Neural progenitor cell (in vitro differentiated cells): Measurements from ENCODE around the gene MAP2K7. TPM values are rescaled to one million over a fixed set of nuclear protein-coding genes. Genes with fewer than 3 reads are reported as not detected.

Source experiments
- DNase-seq: peaks from one replicate; pipeline ENCODE4 v3.0.0-alpha.2; 2016; ENCODE audit warnings: low spot score
- H2AFZ ChIP-seq: fragments of 200-600 bp; sonication (generic); replicated peaks from 2 replicates; pipeline ENCODE4 v1.6.1; 2016; ENCODE audit warnings: antibody characterized with exemption
- H3F3A ChIP-seq: fragments of 200-600 bp; sonication (generic); 2 replicates; pipeline ENCODE4 v1.6.1; 2016; ENCODE audit warnings: antibody characterized with exemption, low read depth
- H3K27ac ChIP-seq: fragments of 200-600 bp; sonication (generic); 2 replicates; pipeline ENCODE4 v1.5.1; 2016; ENCODE audit warnings: mild to moderate bottlenecking
- H3K27me3 ChIP-seq: fragments of 200-600 bp; sonication (generic); 2 replicates; pipeline ENCODE4 v1.6.1; 2016; ENCODE audit warnings: mild to moderate bottlenecking, moderate library complexity
- H3K36me3 ChIP-seq: fragments of 200-600 bp; sonication (generic); 2 replicates; pipeline ENCODE4 v1.5.1; 2016
- H3K4me1 ChIP-seq: fragments of 200-600 bp; sonication (generic); 2 replicates; pipeline ENCODE4 v1.6.1; 2016; ENCODE audit warnings: mixed run types
- H3K4me2 ChIP-seq: fragments of 200-600 bp; sonication (generic); 2 replicates; pipeline ENCODE4 v1.6.1; 2016
- H3K4me3 ChIP-seq: fragments of 200-600 bp; sonication (generic); 2 replicates; pipeline ENCODE4 v1.5.1; 2016
- H3K79me2 ChIP-seq: fragments of 200-600 bp; sonication (generic); 2 replicates; pipeline ENCODE4 v1.6.1; 2016; ENCODE audit warnings: low read depth
- H3K9ac ChIP-seq: fragments of 200-600 bp; sonication (generic); 2 replicates; pipeline ENCODE4 v1.6.1; 2016
- H3K9me3 ChIP-seq: fragments of 200-600 bp; sonication (generic); 2 replicates; pipeline ENCODE4 v1.5.1; 2016; ENCODE audit warnings: low read depth
- H4K20me1 ChIP-seq: fragments of 200-600 bp; sonication (generic); 2 replicates; pipeline ENCODE4 v1.6.1; 2016; ENCODE audit warnings: low read depth
- H3K27ac Mint-ChIP-seq: 3 replicates; pipeline ENCODE4 v1.8.0; 2021; ENCODE audit warnings: mixed read lengths
- H3K27me3 Mint-ChIP-seq: 2 replicates; pipeline ENCODE4 v1.8.0; 2022; ENCODE audit warnings: low read depth, mild to moderate bottlenecking, inconsistent platforms, moderate library complexity, mixed read lengths; ENCODE audit not compliant: insufficient read depth
- H3K36me3 Mint-ChIP-seq: 3 replicates; pipeline ENCODE4 v1.8.0; 2021; ENCODE audit warnings: mixed read lengths
- H3K4me1 Mint-ChIP-seq: 3 replicates; pipeline ENCODE4 v1.8.0; 2021; ENCODE audit warnings: mixed read lengths
- H3K4me3 Mint-ChIP-seq: 3 replicates; pipeline ENCODE4 v1.8.0; 2021; ENCODE audit warnings: mild to moderate bottlenecking, moderate library complexity, mixed read lengths
- H3K9me3 Mint-ChIP-seq: 3 replicates; pipeline ENCODE4 v1.8.0; 2020; ENCODE audit warnings: mixed read lengths
- EZH2 ChIP-seq: fragments of 200-600 bp; sonication (generic); IDR thresholded peaks from 2 replicates; pipeline ENCODE4 v1.6.1; 2017; ENCODE audit warnings: antibody characterized with exemption, mild to moderate bottlenecking, moderate library complexity
- EZH2phosphoT487 ChIP-seq: fragments of 200-600 bp; sonication (generic); IDR thresholded peaks from 2 replicates; pipeline ENCODE4 v1.6.1; 2017; ENCODE audit warnings: antibody characterized with exemption
- total RNA-seq: library from RNA; depleted of rRNA; stranded (reverse); fragments of >200 nt; gene quantifications from 2 replicates; pipeline ENCODE4 v1.2.3, GENCODE V29; 2015; ENCODE audit warnings: low replicate concordance
- TF ChIP-seq, protein P1 (sequence below): fragments of 200-600 bp; sonication (generic); IDR thresholded peaks from 2 replicates; pipeline ENCODE4 v1.5.1; 2017; ENCODE audit warnings: antibody characterized with exemption, mild to moderate bottlenecking

Gene MAP2K7
- total RNA-seq, 1 donor from 2014 or later: 14.4 TPM

DNA sequence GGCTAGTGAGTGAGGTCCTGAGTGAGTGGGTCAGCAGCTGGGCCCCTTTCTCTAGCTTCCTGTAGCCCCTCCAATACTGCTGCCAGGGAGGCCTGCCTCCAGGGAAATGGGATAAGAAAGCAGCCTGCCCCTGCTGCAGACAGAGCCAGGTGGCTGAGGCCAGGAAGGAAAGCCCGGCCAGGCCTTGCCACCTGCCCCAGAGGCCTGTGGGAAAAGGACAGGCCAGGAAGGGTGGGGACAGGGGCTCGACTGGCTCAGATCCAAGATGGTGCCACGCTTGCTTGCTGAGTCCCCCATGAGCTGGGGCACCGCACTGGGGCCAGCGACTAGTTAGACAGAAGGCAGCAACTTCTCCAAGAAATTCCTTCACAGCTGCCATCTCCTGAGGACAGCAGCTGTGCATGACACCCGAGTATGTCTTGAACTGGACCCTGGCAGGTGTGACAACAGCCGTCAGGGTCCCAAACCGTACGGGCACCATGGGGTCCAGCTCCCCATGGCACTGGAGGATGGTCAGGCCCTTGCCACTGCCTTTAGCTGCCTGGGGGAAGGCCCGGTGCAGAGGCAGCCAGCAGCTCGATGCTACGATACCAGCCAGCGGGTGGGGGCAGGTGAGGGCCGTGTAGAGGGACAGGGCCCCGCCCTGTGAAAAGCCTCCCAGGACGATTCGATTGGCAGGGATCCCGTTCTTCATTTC lies 24.4 kb upstream of the MAP2K7 start:
- H3K4me3 Mint-ChIP-seq: no peak overlapping the region
- Histone ChIP-seq H3K9me3 (no peaks in the 10 kb centered on the region), H3F3A (peaks cover 10% of the 10 kb centered on the region), H3K36me3 (no peaks in the 10 kb centered on the region), H2AFZ (no peak overlapping the region), H3K4me3 (no peak overlapping the region), H3K4me2 (no peak overlapping the region), H4K20me1 (no peaks in the 10 kb centered on the region), H3K9ac (no peak overlapping the region), H3K27me3 (no peaks in the 10 kb centered on the region), H3K27ac (no peak overlapping the region), H3K4me1 (peaks cover 4% of the 10 kb centered on the region), H3K79me2 (no peaks in the 10 kb centered on the region)
- H3K4me1 Mint-ChIP-seq: peaks cover 4% of the 10 kb centered on the region
- TF ChIP-seq EZH2 (no peak), EZH2phosphoT487 (no peak)
- TF ChIP-seq, protein P1, sequence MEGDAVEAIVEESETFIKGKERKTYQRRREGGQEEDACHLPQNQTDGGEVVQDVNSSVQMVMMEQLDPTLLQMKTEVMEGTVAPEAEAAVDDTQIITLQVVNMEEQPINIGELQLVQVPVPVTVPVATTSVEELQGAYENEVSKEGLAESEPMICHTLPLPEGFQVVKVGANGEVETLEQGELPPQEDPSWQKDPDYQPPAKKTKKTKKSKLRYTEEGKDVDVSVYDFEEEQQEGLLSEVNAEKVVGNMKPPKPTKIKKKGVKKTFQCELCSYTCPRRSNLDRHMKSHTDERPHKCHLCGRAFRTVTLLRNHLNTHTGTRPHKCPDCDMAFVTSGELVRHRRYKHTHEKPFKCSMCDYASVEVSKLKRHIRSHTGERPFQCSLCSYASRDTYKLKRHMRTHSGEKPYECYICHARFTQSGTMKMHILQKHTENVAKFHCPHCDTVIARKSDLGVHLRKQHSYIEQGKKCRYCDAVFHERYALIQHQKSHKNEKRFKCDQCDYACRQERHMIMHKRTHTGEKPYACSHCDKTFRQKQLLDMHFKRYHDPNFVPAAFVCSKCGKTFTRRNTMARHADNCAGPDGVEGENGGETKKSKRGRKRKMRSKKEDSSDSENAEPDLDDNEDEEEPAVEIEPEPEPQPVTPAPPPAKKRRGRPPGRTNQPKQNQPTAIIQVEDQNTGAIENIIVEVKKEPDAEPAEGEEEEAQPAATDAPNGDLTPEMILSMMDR: no peak
- DNase-seq: no peak
- H3K9me3 Mint-ChIP-seq: peaks cover 3% of the 10 kb centered on the region
- no peak overlapping the region for H3K27ac Mint-ChIP-seq
- peaks cover 6% of the 10 kb centered on the region for H3K27me3 Mint-ChIP-seq
- no peaks in the 10 kb centered on the region for H3K36me3 Mint-ChIP-seq

DNA sequence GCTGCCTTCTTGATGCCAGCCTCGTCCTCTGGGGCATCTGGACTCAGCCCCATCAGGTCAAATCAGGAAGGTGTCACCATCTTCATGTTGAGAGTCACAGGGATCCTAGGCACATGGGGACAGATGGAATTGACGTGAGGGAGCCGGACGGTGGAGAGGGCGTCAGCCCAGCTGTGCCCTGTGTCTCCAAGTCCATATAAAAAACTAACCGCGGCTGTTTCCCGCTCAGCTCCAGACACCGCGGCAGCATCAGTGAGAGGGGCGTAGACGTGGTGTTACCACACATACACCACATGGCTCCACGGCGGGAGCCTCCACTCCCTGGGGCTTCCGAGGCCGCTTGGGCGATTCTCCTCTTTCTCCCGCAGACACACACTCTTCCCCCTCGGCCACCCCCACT lies 23.8 kb upstream of the MAP2K7 start:
- Histone ChIP-seq H2AFZ (no peak overlapping the region), H3K79me2 (no peaks in the 10 kb centered on the region), H3K9ac (no peak overlapping the region), H3K9me3 (no peaks in the 10 kb centered on the region), H3K27me3 (no peaks in the 10 kb centered on the region), H3K27ac (no peak overlapping the region), H3K36me3 (no peaks in the 10 kb centered on the region), H3K4me2 (no peak overlapping the region), H3K4me1 (peaks cover 2% of the 10 kb centered on the region), H3K4me3 (no peak overlapping the region), H3F3A (peaks cover 6% of the 10 kb centered on the region), H4K20me1 (no peaks in the 10 kb centered on the region)
- peak; percentile 41 for DNase-seq
- Mint-ChIP-seq H3K9me3 (peaks cover 3% of the 10 kb centered on the region), H3K4me1 (peaks cover 1% of the 10 kb centered on the region), H3K27ac (no peak overlapping the region), H3K36me3 (no peaks in the 10 kb centered on the region), H3K27me3 (peaks cover 6% of the 10 kb centered on the region), H3K4me3 (no peak overlapping the region)
- TF ChIP-seq, protein P1: no peak
- TF ChIP-seq EZH2 (no peak), EZH2phosphoT487 (no peak)

DNA sequence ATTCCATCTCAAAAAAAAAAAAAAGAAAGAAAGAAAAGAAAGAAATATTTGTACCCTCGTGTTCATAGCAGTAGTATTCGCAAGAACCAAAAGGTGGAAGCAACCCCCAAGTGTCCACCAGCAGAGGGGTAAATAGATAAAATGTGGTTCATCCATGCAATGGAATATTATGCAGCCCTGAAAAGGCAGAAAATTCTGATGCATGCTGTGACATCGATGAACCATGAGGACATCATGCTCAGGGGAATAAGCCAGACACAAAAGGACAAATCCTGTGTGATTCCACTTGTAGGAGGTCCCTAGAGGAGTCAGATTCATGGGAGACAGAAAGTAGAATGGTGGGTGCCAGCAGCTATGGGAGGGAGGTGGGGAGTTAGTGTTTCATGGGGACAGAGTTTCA lies 21.8 kb upstream of the MAP2K7 start:
- no peaks in the 10 kb centered on the region for H3K36me3 Mint-ChIP-seq
- H3K27me3 Mint-ChIP-seq: peaks cover 8% of the 10 kb centered on the region
- H3K4me1 Mint-ChIP-seq: peaks cover 3% of the 10 kb centered on the region

More for the DNA sequence above, 21.8 kb upstream of the MAP2K7 start:
- Mint-ChIP-seq H3K4me3 (no peak overlapping the region), H3K9me3 (peaks cover 3% of the 10 kb centered on the region), H3K27ac (peak overlapping the region; percentile 6)
- Histone ChIP-seq H3K4me2 (no peak overlapping the region), H3K9ac (no peak overlapping the region), H3K27ac (no peak overlapping the region), H3K27me3 (peaks cover 11% of the 10 kb centered on the region), H2AFZ (no peak overlapping the region), H3K79me2 (no peaks in the 10 kb centered on the region), H3K36me3 (no peaks in the 10 kb centered on the region), H3K4me3 (no peak overlapping the region), H4K20me1 (no peaks in the 10 kb centered on the region), H3K4me1 (no peaks in the 10 kb centered on the region), H3K9me3 (no peaks in the 10 kb centered on the region), H3F3A (no peaks in the 10 kb centered on the region)
- no peak for TF ChIP-seq EZH2phosphoT487
- TF ChIP-seq EZH2: no peak
- TF ChIP-seq, protein P1: no peak
- no peak for DNase-seq
